Left ventricle myocardium inferior (tissue), 1 donor: ENCODE data around the gene CLEC12A. TPM values are rescaled to one million over a fixed set of nuclear protein-coding genes. Genes with fewer than 3 reads are reported as not detected.

Experiments used
- DNase-seq: peaks from one replicate; pipeline ENCODE4 v3.0.0-alpha.2; 2020
- H3K27ac ChIP-seq: fragments of 200-600 bp; replicated peaks from 2 replicates; pipeline ENCODE4 v1.8.0; 2021
- H3K27me3 ChIP-seq: fragments of 200-600 bp; 2 replicates; pipeline ENCODE4 v1.8.0; 2021; ENCODE audit warnings: low read depth
- H3K36me3 ChIP-seq: fragments of 200-600 bp; 2 replicates; pipeline ENCODE4 v1.8.0; 2021
- H3K4me1 ChIP-seq: fragments of 200-600 bp; 2 replicates; pipeline ENCODE4 v1.8.0; 2021
- H3K4me3 ChIP-seq: fragments of 200-600 bp; 2 replicates; pipeline ENCODE4 v1.8.0; 2021; ENCODE audit warnings: mild to moderate bottlenecking, moderate library complexity
- H3K9me3 ChIP-seq: fragments of 200-600 bp; replicated peaks from 2 replicates; pipeline ENCODE4 v1.8.0; 2021
- intact Hi-C: fragments of 100-400 bp; cut with micrococcal nuclease; formaldehyde crosslinking; loops from one replicate; pipeline ENCODE4 v1.11.0; 2022
- total RNA-seq: library from RNA; stranded (reverse); fragmentation: NEBNext Ultra II Directional; extraction: Animal tissue kit (Norgen Biotek cat#: 25700); gene quantifications from one replicate; pipeline ENCODE4 v1.2.1, GENCODE V29; 2021
- TF ChIP-seq, protein P1 (sequence below): fragments of 200-600 bp; IDR thresholded peaks from 2 replicates; pipeline ENCODE4 v1.8.0; 2021; ENCODE audit warnings: antibody characterized with exemption, mild to moderate bottlenecking, borderline replicate concordance
- donor health status: DM: no; HTN: yes; CAD: no; lungs with severe emphysema.

CLEC12A gene
- total RNA-seq, 1 donor from 2014 or later: 5.7 TPM

- Histone ChIP-seq H3K4me1 (no peaks in the 10 kb centered on the region), H3K27ac (no peak overlapping the region), H3K27me3 (no peaks in the 10 kb centered on the region), H3K4me3 (no peak overlapping the region), H3K9me3 (no peaks in the 10 kb centered on the region), H3K36me3 (no peaks in the 10 kb centered on the region)
- intact Hi-C loops: no loop called here
- TF ChIP-seq, protein P1, sequence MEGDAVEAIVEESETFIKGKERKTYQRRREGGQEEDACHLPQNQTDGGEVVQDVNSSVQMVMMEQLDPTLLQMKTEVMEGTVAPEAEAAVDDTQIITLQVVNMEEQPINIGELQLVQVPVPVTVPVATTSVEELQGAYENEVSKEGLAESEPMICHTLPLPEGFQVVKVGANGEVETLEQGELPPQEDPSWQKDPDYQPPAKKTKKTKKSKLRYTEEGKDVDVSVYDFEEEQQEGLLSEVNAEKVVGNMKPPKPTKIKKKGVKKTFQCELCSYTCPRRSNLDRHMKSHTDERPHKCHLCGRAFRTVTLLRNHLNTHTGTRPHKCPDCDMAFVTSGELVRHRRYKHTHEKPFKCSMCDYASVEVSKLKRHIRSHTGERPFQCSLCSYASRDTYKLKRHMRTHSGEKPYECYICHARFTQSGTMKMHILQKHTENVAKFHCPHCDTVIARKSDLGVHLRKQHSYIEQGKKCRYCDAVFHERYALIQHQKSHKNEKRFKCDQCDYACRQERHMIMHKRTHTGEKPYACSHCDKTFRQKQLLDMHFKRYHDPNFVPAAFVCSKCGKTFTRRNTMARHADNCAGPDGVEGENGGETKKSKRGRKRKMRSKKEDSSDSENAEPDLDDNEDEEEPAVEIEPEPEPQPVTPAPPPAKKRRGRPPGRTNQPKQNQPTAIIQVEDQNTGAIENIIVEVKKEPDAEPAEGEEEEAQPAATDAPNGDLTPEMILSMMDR: no peak
- DNase-seq: no peak
Measured at GRCh38 chr12:10027311-10027710, 56.1 kb downstream of the CLEC12A start.

DNA sequence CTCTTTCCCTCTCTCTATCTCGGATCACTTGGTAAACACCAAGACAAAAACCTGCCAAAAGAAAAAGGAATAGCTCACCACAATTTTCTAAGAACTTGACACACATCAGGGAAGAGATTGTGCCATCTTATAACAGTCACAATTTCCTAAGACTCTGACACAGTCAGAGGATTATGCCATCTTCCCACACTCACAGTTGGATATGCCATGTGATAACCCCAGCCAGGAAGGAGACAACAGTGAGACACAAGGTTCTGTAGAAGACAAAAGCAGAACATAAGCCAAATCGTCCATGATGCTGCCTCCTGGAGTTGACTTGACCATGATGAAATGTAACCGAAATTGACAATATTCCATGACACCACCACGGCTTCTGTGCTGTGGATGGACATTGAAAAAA, 56.5 kb downstream of the CLEC12A start:
- DNase-seq: no peak
- intact Hi-C loops: no loop called here
- H3K36me3 ChIP-seq: no peaks in the 10 kb centered on the region
- TF ChIP-seq, protein P1: no peak
- no peak overlapping the region for H3K4me3 ChIP-seq
- no peaks in the 10 kb centered on the region for H3K9me3 ChIP-seq
- H3K4me1 ChIP-seq: no peaks in the 10 kb centered on the region
- no peaks in the 10 kb centered on the region for H3K27me3 ChIP-seq
- H3K27ac ChIP-seq: no peak overlapping the region

- no peak within 1 kb of the TSS for H3K4me3 ChIP-seq
- H3K27ac ChIP-seq: no peak within 1 kb of the TSS
- no peaks in the 10 kb centered on the region for H3K4me1 ChIP-seq
- TF ChIP-seq, protein P1: no peak
- no peak for DNase-seq
- no peaks in the 10 kb centered on the region for H3K9me3 ChIP-seq
- H3K36me3 ChIP-seq: no peaks in the 10 kb centered on the region
- intact Hi-C loops: no loop called here
- no peaks in the 10 kb centered on the region for H3K27me3 ChIP-seq
Measured at GRCh38 chr12:10030446-10030845, 59.2 kb downstream of the CLEC12A start, which contains the start of gene CLEC9A. Gene CLEC9A (plus strand): TSS chr12:10030682. CDS start chr12:10052688, 22,006 bp downstream.

- no peak overlapping the region for H3K4me3 ChIP-seq
- no peak for DNase-seq
- no peak overlapping the region for H3K27ac ChIP-seq
- H3K9me3 ChIP-seq: no peaks in the 10 kb centered on the region
- no peaks in the 10 kb centered on the region for H3K36me3 ChIP-seq
- H3K27me3 ChIP-seq: no peaks in the 10 kb centered on the region
- no peaks in the 10 kb centered on the region for H3K4me1 ChIP-seq
- intact Hi-C loops: no loop called here
- TF ChIP-seq, protein P1: no peak
Measured at GRCh38 chr12:10031321-10031720, 60.1 kb downstream of the CLEC12A start.

GRCh38 chr12:10031771-10032175, 60.6 kb downstream of the CLEC12A start:
- no peak for DNase-seq
- intact Hi-C loops: loop anchor here (2.0 kb wide), 1 partner anchor 109 kb away; no protein-coding TSS in a partner anchor
- no peaks in the 10 kb centered on the region for H3K27me3 ChIP-seq
- no peaks in the 10 kb centered on the region for H3K4me1 ChIP-seq
- no peak overlapping the region for H3K27ac ChIP-seq
- H3K9me3 ChIP-seq: no peaks in the 10 kb centered on the region
- TF ChIP-seq, protein P1: no peak
- no peak overlapping the region for H3K4me3 ChIP-seq
- no peaks in the 10 kb centered on the region for H3K36me3 ChIP-seq
